Measurements from ENCODE around the gene SAMHD1.

SAMHD1 gene

GRCh38 chr20:36866681-36867495, 84.6 kb downstream of the SAMHD1 start:
- Histone ChIP-seq H3K27ac (ENCODE audit: low read depth, low read length) (no peak overlapping the region), H3K9me3 (ENCODE audit: low read length) (no peaks in the 10 kb centered on the region), H3K36me3 (ENCODE audit: insufficient read depth, low read length) (no peaks in the 10 kb centered on the region), H3K4me3 (ENCODE audit: low read depth in 1 of 2, low read length in 2 of 2) (no peak overlapping the region), H3K27me3 (ENCODE audit: control insufficient read depth in 1 of 2, insufficient read depth in 2 of 2, low read length in 2 of 2) (no peaks in the 10 kb centered on the region), H3K4me1 (ENCODE audit: insufficient read depth, low read length) (peaks cover under 1% of the 10 kb centered on the region), H3K9ac (ENCODE audit: low read length) (no peak overlapping the region)

- Histone ChIP-seq H3K27me3 (ENCODE audit: control insufficient read depth in 1 of 2, insufficient read depth in 2 of 2, low read length in 2 of 2) (no peaks in the 10 kb centered on the region), H3K4me3 (ENCODE audit: low read depth in 1 of 2, low read length in 2 of 2) (no peak overlapping the region), H3K4me1 (ENCODE audit: insufficient read depth, low read length) (peaks cover 7% of the 10 kb centered on the region), H3K9ac (ENCODE audit: low read length) (no peak overlapping the region), H3K9me3 (ENCODE audit: low read length) (no peaks in the 10 kb centered on the region), H3K27ac (ENCODE audit: low read depth, low read length) (no peak overlapping the region), H3K36me3 (ENCODE audit: insufficient read depth, low read length) (no peaks in the 10 kb centered on the region)
Observed at GRCh38 chr20:36866164-36866563, 85.3 kb downstream of the SAMHD1 start.

- Histone ChIP-seq H3K9me3 (ENCODE audit: low read length) (no peaks in the 10 kb centered on the region), H3K9ac (ENCODE audit: low read length) (no peak overlapping the region), H3K36me3 (ENCODE audit: insufficient read depth, low read length) (no peaks in the 10 kb centered on the region), H3K27me3 (ENCODE audit: control insufficient read depth in 1 of 2, insufficient read depth in 2 of 2, low read length in 2 of 2) (no peaks in the 10 kb centered on the region), H3K4me3 (ENCODE audit: low read depth in 1 of 2, low read length in 2 of 2) (no peak overlapping the region), H3K4me1 (ENCODE audit: insufficient read depth, low read length) (peaks cover 11% of the 10 kb centered on the region), H3K27ac (ENCODE audit: low read depth, low read length) (no peak overlapping the region)
Observed at GRCh38 chr20:36865861-36866149, 85.7 kb downstream of the SAMHD1 start.

- no peaks in the 10 kb centered on the region for H3K27me3 ChIP-seq (ENCODE audit: control insufficient read depth in 1 of 2, insufficient read depth in 2 of 2, low read length in 2 of 2)
- no peak overlapping the region for H3K9ac ChIP-seq (ENCODE audit: low read length)
- H3K4me1 ChIP-seq (ENCODE audit: insufficient read depth, low read length): peaks cover 16% of the 10 kb centered on the region
- no peaks in the 10 kb centered on the region for H3K36me3 ChIP-seq (ENCODE audit: insufficient read depth, low read length)
- H3K9me3 ChIP-seq (ENCODE audit: low read length): no peaks in the 10 kb centered on the region
- H3K27ac ChIP-seq (ENCODE audit: low read depth, low read length): no peak overlapping the region
- H3K4me3 ChIP-seq (ENCODE audit: low read depth in 1 of 2, low read length in 2 of 2): no peak overlapping the region
Observed at GRCh38 chr20:36865076-36865860, 86.2 kb downstream of the SAMHD1 start.

- Histone ChIP-seq H3K4me3 (ENCODE audit: low read depth in 1 of 2, low read length in 2 of 2) (peak overlapping the region; percentile 23 to 52), H3K4me1 (ENCODE audit: insufficient read depth, low read length) (peaks cover 38% of the 10 kb centered on the region), H3K9me3 (ENCODE audit: low read length) (no peaks in the 10 kb centered on the region), H3K36me3 (ENCODE audit: insufficient read depth, low read length) (no peaks in the 10 kb centered on the region), H3K9ac (ENCODE audit: low read length) (no peak overlapping the region), H3K27me3 (ENCODE audit: control insufficient read depth in 1 of 2, insufficient read depth in 2 of 2, low read length in 2 of 2) (no peaks in the 10 kb centered on the region), H3K27ac (ENCODE audit: low read depth, low read length) (no peak overlapping the region)
Observed at GRCh38 chr20:36862857-36863668, 88.4 kb downstream of the SAMHD1 start.

DNA sequence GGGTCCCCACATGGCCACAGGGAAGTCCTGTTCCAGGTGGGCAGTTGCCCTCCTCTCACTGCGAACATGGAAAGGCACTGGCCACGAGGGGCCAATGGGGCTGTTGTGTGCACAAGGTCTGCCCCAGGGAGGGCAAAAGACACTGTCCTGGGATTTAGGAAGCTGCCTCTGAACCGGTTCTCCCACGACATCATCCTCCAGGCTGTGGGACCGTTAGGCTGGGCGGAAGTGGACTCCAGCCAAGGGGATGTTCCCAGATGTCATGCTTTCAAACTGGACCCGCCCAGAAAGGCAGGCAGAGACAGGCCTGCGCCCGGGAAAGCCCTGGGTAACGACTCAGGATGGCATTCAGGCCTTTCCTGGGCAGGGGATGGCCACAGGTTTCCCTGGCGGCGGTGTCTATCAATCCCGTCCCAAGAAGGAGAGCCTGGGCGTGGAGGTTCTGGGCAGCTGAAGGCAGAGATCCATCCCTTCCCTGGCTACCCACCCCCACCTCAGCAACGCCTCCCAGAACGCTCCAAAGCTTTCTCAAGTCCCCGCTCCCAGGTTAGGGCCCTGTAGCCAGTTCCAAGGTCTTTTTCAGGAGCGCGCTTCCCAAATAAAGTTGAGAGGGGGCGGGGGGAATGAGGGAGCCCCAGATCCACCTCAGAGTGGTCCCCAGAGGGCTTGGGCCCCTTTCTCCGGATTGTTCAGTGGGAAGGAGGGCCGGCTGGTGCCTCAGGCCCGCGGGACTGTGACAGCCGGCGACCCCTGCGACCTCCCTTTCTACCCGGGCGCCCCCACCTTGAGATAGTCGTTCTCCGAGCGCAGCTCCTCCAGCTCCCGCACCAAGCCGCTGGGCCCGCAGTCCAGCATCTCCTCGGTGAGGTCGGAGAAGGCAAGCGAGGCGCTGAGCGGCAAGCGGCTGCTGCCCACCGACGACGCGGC, 89.4 kb downstream of the SAMHD1 start:
- peak overlapping the region; percentile 52 to 67 for H3K4me3 ChIP-seq (ENCODE audit: low read depth in 1 of 2, low read length in 2 of 2)
- H3K27ac ChIP-seq (ENCODE audit: low read depth, low read length): peak overlapping the region; percentile 99
- no peaks in the 10 kb centered on the region for H3K9me3 ChIP-seq (ENCODE audit: low read length)
- no peaks in the 10 kb centered on the region for H3K27me3 ChIP-seq (ENCODE audit: control insufficient read depth in 1 of 2, insufficient read depth in 2 of 2, low read length in 2 of 2)
- peak overlapping the region; percentile 78 for H3K9ac ChIP-seq (ENCODE audit: low read length)
- peaks cover 48% of the 10 kb centered on the region for H3K4me1 ChIP-seq (ENCODE audit: insufficient read depth, low read length)
- H3K36me3 ChIP-seq (ENCODE audit: insufficient read depth, low read length): no peaks in the 10 kb centered on the region

- no peaks in the 10 kb centered on the region for H3K27me3 ChIP-seq (ENCODE audit: control insufficient read depth in 1 of 2, insufficient read depth in 2 of 2, low read length in 2 of 2)
- H3K36me3 ChIP-seq (ENCODE audit: insufficient read depth, low read length): no peaks in the 10 kb centered on the region
- H3K9me3 ChIP-seq (ENCODE audit: low read length): no peaks in the 10 kb centered on the region
- H3K4me3 ChIP-seq (ENCODE audit: low read depth in 1 of 2, low read length in 2 of 2): peak overlapping the region in 1 of 2 donors; percentile 67
- peak overlapping the region; percentile 61 for H3K9ac ChIP-seq (ENCODE audit: low read length)
- H3K4me1 ChIP-seq (ENCODE audit: insufficient read depth, low read length): peaks cover 53% of the 10 kb centered on the region
- peak overlapping the region; percentile 99 for H3K27ac ChIP-seq (ENCODE audit: low read depth, low read length)
Observed at GRCh38 chr20:36861625-36861874, 90.0 kb downstream of the SAMHD1 start.

DNA sequence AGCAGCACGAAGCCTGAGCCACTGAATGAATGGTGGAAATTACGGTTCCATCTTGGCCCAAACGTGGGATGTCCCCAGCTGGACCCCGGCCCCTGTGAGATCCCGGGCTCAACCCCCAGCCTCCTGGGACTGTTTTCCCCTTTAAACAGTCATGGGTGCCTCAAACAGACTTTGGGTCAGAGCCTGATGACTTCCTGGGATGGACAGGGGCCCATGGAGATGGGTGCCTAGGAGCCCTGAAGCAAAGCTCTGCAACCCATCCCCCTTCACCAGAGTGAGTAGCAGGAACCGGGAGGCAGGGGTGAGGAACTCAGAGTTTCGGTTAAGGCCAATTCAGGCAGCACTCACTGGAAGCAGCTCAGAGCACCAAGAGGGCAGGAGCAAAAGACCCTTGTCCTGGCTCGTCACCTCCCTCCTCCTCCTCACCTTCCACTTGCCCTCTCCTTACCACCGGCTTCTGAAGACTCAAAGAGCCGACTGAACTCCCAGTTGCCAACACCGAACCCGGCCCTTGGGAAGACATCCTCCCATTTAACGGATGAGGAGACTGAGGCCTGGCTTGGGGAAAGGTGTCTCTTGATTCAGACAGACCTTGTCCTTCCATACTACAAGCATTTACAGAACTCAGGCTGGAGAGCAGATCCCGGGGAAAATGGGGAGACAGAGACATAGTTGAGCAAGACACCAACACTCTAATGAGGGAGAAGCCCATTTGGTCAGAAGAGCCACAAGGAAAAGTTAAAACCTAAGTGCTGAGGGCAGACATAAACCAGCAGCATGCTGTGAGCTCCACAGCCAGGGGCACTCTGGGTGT, 90.5 kb downstream of the SAMHD1 start:
- no peaks in the 10 kb centered on the region for H3K27me3 ChIP-seq (ENCODE audit: control insufficient read depth in 1 of 2, insufficient read depth in 2 of 2, low read length in 2 of 2)
- peaks cover 59% of the 10 kb centered on the region for H3K4me1 ChIP-seq (ENCODE audit: insufficient read depth, low read length)
- peak overlapping the region in 1 of 2 donors; percentile 67 for H3K4me3 ChIP-seq (ENCODE audit: low read depth in 1 of 2, low read length in 2 of 2)
- H3K36me3 ChIP-seq (ENCODE audit: insufficient read depth, low read length): no peaks in the 10 kb centered on the region
- no peaks in the 10 kb centered on the region for H3K9me3 ChIP-seq (ENCODE audit: low read length)
- H3K9ac ChIP-seq (ENCODE audit: low read length): peak overlapping the region; percentile 61
- peak overlapping the region; percentile 99 for H3K27ac ChIP-seq (ENCODE audit: low read depth, low read length)

GRCh38 chr20:36860339-36860738, 91.2 kb downstream of the SAMHD1 start:
- Histone ChIP-seq H3K36me3 (ENCODE audit: insufficient read depth, low read length) (no peaks in the 10 kb centered on the region), H3K4me3 (ENCODE audit: low read depth in 1 of 2, low read length in 2 of 2) (peak overlapping the region in 1 of 2 donors; percentile 67), H3K9ac (ENCODE audit: low read length) (peak overlapping the region; percentile 61), H3K4me1 (ENCODE audit: insufficient read depth, low read length) (peaks cover 66% of the 10 kb centered on the region), H3K27me3 (ENCODE audit: control insufficient read depth in 1 of 2, insufficient read depth in 2 of 2, low read length in 2 of 2) (no peaks in the 10 kb centered on the region), H3K27ac (ENCODE audit: low read depth, low read length) (peak overlapping the region; percentile 99), H3K9me3 (ENCODE audit: low read length) (no peaks in the 10 kb centered on the region)

- peak overlapping the region; percentile 99 for H3K27ac ChIP-seq (ENCODE audit: low read depth, low read length)
- H3K4me3 ChIP-seq (ENCODE audit: low read depth in 1 of 2, low read length in 2 of 2): no peak overlapping the region
- no peaks in the 10 kb centered on the region for H3K36me3 ChIP-seq (ENCODE audit: insufficient read depth, low read length)
- no peaks in the 10 kb centered on the region for H3K27me3 ChIP-seq (ENCODE audit: control insufficient read depth in 1 of 2, insufficient read depth in 2 of 2, low read length in 2 of 2)
- no peaks in the 10 kb centered on the region for H3K9me3 ChIP-seq (ENCODE audit: low read length)
- H3K9ac ChIP-seq (ENCODE audit: low read length): peak overlapping the region; percentile 11
- H3K4me1 ChIP-seq (ENCODE audit: insufficient read depth, low read length): peaks cover 71% of the 10 kb centered on the region
Observed at GRCh38 chr20:36859700-36860330, 91.7 kb downstream of the SAMHD1 start.

Measured in muscle layer of colon (tissue), 2 donors.